ENCODE results near the gene SOD3.

The SOD3 gene

GRCh38 chr4:24775032-24775605, 20.3 kb upstream of the SOD3 start:
- DNase-seq (ENCODE audit: extremely low read depth in 1 of 2, low read depth in 1 of 2), result no peak

GRCh38 chr4:24775750-24776149, 19.6 kb upstream of the SOD3 start:
- no peak for DNase-seq (ENCODE audit: extremely low read depth in 1 of 2, low read depth in 1 of 2)

- no peak for DNase-seq (ENCODE audit: extremely low read depth in 1 of 2, low read depth in 1 of 2)
These were observed 17.6 kb upstream of the SOD3 start for GRCh38 chr4:24777536-24778463.

GRCh38 chr4:24778464-24779225, 16.7 kb upstream of the SOD3 start:
- DNase-seq (ENCODE audit: extremely low read depth in 1 of 2, low read depth in 1 of 2), result no peak

DNA sequence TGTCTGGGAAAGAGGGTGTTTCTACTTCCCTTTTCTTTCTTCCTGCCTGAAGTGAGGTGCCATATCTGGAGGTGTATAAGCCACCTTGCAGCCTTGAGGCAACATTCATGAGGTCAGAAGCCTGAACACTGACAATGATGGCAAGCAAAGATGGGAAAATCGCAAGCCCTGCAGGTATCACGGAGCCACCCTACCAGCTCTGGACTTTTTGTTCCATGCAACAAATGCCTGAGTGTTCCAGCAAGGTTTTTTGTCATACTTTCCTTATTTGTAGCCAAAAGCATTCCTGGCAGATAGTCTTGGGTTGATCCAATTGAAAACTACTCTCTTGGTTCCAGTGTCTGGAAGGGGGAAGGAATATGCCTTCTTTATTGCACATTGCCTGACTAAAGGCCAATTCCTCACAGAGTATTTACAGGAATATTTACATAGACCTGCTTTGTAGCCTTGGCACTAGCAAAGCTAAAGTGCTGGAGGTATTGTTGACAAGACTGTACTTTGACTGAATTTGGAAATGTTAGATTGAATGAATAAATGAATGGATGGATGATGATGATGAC, 14.4 kb upstream of the SOD3 start:
- DNase-seq (ENCODE audit: extremely low read depth in 1 of 2, low read depth in 1 of 2), result no peak

- DNase-seq (ENCODE audit: extremely low read depth in 1 of 2, low read depth in 1 of 2), result no peak
These were observed 13.2 kb upstream of the SOD3 start for GRCh38 chr4:24781999-24782745.

DNA sequence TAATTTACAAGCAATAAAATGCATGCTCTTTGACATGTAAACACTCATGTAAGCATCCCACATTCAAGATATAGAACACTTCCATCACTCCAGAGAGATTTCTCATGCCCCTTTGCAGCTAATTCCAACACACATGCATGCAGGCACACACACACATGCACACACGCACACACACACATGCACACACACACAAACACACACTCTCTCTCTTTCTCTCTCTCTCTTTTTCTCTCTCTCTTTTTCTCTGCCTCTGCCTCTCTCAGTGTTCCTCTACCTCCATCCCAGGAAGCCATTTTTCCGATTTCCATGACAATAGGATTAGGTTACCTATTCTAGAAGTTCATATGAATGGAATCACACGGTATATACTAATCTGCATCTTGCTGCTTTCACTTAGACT, 11.9 kb upstream of the SOD3 start:
- no peak for DNase-seq (ENCODE audit: extremely low read depth in 1 of 2, low read depth in 1 of 2)

- DNase-seq (ENCODE audit: extremely low read depth in 1 of 2, low read depth in 1 of 2), result no peak
These were observed 4.3 kb upstream of the SOD3 start for GRCh38 chr4:24791043-24791442.

GRCh38 chr4:24792552-24792951, 2.8 kb upstream of the SOD3 start:
- DNase-seq (ENCODE audit: extremely low read depth in 1 of 2, low read depth in 1 of 2), result no peak

DNA sequence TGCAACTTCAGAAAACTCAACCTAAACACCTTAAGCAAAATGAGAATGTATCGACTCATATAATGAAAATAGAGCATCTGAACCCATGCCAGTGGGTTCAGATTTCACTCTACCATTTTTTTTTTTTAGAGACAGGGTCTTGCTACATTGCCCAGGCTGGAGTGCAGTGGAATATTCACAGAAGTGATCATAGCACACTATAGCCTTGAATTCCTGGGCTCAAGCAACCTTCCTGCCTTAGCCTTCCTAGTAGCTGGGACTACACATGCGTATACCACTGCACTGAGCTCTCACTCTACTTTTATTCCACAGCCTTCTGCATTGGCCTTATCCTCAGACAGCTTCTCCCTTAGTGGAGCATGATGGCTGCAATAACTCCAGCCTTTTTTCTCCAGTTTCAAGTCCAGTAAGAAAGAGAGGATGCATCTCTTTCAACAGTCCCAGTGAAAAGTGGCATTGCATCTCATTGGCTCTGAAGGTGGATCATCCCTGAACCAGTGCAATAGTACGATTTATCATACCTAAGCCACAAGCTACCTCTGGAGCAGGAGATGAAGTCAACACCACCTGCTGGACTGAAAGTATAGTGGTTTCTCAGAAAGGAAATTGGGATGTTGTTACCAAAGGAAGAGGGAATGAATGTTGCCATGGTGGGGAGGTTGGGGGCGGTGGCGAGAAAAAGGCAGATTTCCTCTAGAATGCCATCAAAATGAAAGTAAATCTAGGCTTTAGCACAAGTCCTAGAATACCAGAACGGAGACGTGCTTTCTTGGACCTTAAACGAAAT, 2.0 kb upstream of the SOD3 start:
- DNase-seq (ENCODE audit: extremely low read depth in 1 of 2, low read depth in 1 of 2), result no peak

DNA sequence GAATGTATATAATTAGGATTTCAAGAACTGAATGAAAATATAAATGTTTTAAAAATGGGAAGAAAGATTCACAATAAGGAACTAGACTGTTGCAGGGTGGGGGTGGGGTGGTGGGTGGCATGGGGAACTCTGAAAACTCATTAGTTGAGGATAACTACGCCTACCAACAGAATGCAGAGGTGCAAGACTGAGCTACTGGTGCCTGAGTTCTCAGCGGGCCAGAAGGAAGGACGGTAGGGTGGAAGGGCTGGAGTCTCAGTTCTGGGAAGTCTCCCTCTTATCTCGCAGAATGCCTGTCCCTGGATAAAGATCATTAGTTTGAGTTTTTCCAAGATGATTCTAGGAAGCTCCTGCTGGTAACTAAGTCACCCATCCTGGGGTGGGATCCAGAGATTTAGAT, 1.3 kb upstream of the SOD3 start:
- DNase-seq (ENCODE audit: extremely low read depth in 1 of 2, low read depth in 1 of 2), result no peak

DNA sequence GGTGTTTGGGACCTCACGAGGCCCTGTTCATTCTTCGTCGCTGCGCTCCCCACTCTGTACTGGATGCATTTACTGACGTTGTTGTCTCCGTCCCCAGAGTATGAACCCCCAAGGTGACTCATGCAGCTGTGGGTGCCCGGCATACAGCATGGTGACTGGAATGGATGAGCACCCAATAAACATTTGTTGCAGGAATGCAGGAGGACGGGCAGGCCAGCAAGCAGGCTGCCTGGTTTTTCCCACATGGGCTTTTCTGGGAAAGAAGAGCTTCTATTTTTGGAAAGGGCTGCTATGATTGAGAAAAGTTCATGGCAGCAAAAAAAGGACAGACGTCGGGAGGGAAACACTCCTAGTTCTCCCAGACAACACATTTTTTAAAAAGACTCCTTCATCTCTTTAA, 893 bp upstream of the SOD3 start:
- DNase-seq (ENCODE audit: extremely low read depth in 1 of 2, low read depth in 1 of 2), result no peak

GRCh38 chr4:24795666-24796381, 451 bp downstream of the SOD3 start:
- no peak for DNase-seq (ENCODE audit: extremely low read depth in 1 of 2, low read depth in 1 of 2)

DNA sequence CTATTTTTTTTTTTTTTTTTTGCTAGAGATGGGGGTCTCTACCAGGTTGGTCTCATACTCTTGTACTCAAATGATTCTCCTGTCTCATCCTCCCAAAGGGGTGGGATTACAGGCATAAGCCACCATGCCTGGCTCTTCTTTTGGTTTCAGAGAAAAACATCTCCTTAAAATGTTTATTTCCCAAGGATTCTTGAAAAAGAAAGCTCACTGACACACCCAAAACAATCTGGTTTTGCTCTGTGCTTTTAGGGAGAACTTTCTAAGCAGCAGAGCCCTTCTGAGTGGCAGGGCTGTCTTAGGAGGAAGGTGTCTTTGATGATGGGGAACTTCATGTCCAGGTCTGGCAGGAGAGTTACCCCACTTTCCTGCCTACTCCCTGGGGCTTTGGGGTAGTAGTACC, 1.2 kb downstream of the SOD3 start:
- DNase-seq (ENCODE audit: extremely low read depth in 1 of 2, low read depth in 1 of 2), result no peak

- DNase-seq (ENCODE audit: extremely low read depth in 1 of 2, low read depth in 1 of 2), result no peak
These were observed 2.8 kb downstream of the SOD3 start for GRCh38 chr4:24798036-24798610.

GRCh38 chr4:24799196-24799543, 3.8 kb downstream of the SOD3 start:
- no peak for DNase-seq (ENCODE audit: extremely low read depth in 1 of 2, low read depth in 1 of 2)

- DNase-seq (ENCODE audit: extremely low read depth in 1 of 2, low read depth in 1 of 2), result no peak
These were observed 4.4 kb downstream of the SOD3 start for GRCh38 chr4:24799544-24800324.

GRCh38 chr4:24800325-24800895, 5.0 kb downstream of the SOD3 start:
- no peak for DNase-seq (ENCODE audit: extremely low read depth in 1 of 2, low read depth in 1 of 2)
